Measurements from ENCODE around the gene FBXO30. TPM values are rescaled to one million over a fixed set of nuclear protein-coding genes. Genes with fewer than 3 reads are reported as not detected.

FBXO30 gene
- total RNA-seq, 4 donors from 2014 or later: 47.1 to 92.2 (median 69.3) TPM

DNA sequence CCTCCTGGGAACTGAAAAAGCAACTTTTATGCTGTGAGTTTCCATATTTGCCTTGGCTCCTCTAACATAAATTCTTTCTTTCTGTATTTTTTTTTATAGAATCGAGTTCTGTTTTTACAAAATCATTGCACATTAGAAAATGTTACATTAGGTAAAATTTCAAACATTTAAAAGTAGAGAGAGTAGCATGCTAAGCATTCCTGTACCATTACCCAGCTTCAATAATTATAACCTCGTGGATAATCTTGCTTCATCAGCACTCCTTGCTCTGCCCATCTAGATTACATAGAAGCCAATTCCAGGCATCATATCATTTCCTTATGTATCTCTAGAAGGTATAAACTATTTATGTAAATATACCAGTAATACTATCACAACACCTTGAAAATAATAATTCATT lies 15.4 kb upstream of the FBXO30 start:
- peaks cover 0 to 7% (median 2%) of the 10 kb centered on the region in 4 donors for H3K4me1 ChIP-seq
- no peaks in the 10 kb centered on the region for H3K36me3 ChIP-seq
- intact Hi-C loops (cut with DNase I): no loop called here
- 55% methylated on average over 2 of the region's 2 CpGs for WGBS
- no peaks in the 10 kb centered on the region for H3K9me3 ChIP-seq
- H3K27ac ChIP-seq (replicated peaks in 1 of 4): no peak overlapping the region
- DNase-seq (ENCODE audit: extremely low spot score): no peak
- no peak overlapping the region for H3K4me3 ChIP-seq
- H3K27me3 ChIP-seq: no peaks in the 10 kb centered on the region
- TF ChIP-seq POLR2AphosphoS5 (IDR thresholded peaks at IDR 0.05): no peak
- no peak for TF ChIP-seq POLR2A (IDR thresholded peaks at IDR 0.05; ENCODE audit: low read depth)
- TF ChIP-seq, protein P1, sequence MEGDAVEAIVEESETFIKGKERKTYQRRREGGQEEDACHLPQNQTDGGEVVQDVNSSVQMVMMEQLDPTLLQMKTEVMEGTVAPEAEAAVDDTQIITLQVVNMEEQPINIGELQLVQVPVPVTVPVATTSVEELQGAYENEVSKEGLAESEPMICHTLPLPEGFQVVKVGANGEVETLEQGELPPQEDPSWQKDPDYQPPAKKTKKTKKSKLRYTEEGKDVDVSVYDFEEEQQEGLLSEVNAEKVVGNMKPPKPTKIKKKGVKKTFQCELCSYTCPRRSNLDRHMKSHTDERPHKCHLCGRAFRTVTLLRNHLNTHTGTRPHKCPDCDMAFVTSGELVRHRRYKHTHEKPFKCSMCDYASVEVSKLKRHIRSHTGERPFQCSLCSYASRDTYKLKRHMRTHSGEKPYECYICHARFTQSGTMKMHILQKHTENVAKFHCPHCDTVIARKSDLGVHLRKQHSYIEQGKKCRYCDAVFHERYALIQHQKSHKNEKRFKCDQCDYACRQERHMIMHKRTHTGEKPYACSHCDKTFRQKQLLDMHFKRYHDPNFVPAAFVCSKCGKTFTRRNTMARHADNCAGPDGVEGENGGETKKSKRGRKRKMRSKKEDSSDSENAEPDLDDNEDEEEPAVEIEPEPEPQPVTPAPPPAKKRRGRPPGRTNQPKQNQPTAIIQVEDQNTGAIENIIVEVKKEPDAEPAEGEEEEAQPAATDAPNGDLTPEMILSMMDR (IDR thresholded peaks at IDR 0.05): no peak
- TF ChIP-seq EP300 (IDR thresholded peaks at IDR 0.05): no peak

DNA sequence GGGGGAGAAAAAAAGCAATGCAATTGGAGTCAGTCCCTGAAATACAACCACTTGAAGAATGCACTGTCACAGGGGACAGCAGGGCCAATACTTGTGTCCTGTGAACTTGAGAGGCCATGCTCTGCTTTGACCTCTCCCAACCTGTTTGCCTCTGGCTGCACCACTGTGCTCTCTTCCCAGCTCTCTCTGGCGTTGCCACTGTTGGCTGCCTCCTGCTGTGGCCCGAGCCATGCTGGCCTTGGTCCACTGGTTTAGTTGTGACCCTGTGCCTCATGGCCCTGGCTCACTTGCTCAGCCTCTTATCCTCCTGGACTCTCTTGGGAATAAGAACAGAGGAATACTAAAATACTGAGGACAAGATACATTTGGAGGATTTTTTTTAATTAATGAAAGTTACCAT lies 14.5 kb upstream of the FBXO30 start:
- H3K4me3 ChIP-seq: no peak overlapping the region
- no peaks in the 10 kb centered on the region for H3K27me3 ChIP-seq
- H3K27ac ChIP-seq (replicated peaks in 1 of 4): no peak overlapping the region
- intact Hi-C loops (cut with DNase I): no loop called here
- no peaks in the 10 kb centered on the region for H3K9me3 ChIP-seq
- TF ChIP-seq POLR2AphosphoS5 (IDR thresholded peaks at IDR 0.05) (no peak), EP300 (IDR thresholded peaks at IDR 0.05) (no peak), POLR2A (IDR thresholded peaks at IDR 0.05; ENCODE audit: low read depth) (no peak)
- TF ChIP-seq, protein P1 (IDR thresholded peaks at IDR 0.05): no peak
- 89% methylated on average over 2 of the region's 2 CpGs for WGBS
- no peak for DNase-seq (ENCODE audit: extremely low spot score)
- H3K4me1 ChIP-seq: peaks cover 0 to 7% (median 2%) of the 10 kb centered on the region in 4 donors
- no peaks in the 10 kb centered on the region for H3K36me3 ChIP-seq

DNA sequence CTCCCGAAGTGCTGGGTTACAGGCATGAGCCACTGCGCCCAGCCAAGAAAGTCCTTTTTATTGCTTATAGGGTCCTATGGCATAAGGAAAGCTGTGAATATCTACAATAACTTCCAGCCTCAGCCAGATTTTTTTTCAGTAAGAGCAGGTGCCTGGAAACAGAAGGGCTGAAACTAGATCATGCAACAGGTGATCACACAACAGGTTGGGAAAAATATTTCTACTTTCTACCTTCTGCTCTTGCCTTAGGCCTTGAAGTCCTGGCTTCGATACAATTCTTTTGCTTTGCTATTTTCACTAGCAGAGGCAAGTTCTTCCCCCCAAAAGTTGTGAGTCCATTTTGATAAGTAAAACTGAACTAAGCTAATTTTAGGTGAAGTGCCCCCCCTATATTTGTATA lies 9.7 kb upstream of the FBXO30 start:
- WGBS: 95% methylated on average over 3 of the region's 3 CpGs
- Histone ChIP-seq H3K4me3 (no peak overlapping the region), H3K36me3 (no peaks in the 10 kb centered on the region), H3K4me1 (peaks cover 0 to 7% (median 3%) of the 10 kb centered on the region in 4 donors), H3K27ac (replicated peaks in 1 of 4) (no peak overlapping the region), H3K27me3 (no peaks in the 10 kb centered on the region), H3K9me3 (no peaks in the 10 kb centered on the region)
- TF ChIP-seq EP300 (IDR thresholded peaks at IDR 0.05): no peak
- no peak for TF ChIP-seq POLR2AphosphoS5 (IDR thresholded peaks at IDR 0.05)
- TF ChIP-seq POLR2A (IDR thresholded peaks at IDR 0.05; ENCODE audit: low read depth): no peak
- TF ChIP-seq, protein P1 (IDR thresholded peaks at IDR 0.05): no peak
- intact Hi-C loops (cut with DNase I): no loop called here
- DNase-seq (ENCODE audit: extremely low spot score): no peak

DNA sequence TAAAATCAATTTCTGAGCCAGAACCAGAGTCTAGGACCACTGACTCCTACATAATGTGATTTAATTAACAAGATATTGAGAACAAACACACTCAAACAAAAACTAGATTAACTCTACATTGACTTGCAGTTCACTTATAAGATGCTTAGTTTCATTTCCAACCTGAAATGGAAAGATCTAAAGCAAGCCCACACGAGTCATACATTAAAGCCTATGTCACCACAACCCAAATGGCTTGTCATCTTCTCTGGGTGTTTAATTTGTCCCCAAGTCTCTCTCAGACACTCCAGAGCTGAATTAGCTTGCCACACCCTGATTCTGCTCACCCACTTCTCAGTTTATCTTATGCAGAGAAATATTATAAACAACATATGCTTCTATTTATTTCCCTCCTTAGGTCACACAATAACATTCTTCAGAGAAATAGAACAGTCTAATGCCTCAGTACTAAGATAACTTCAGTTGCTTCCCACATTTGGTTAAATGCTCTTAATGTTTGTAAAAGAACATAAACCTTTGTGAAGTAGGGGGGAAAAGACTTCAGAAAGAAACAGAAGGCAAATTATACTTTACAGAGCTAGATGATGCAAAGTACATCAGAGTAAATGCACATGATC lies 8.8 kb upstream of the FBXO30 start:
- Histone ChIP-seq H3K27ac (replicated peaks in 1 of 4) (no peak overlapping the region), H3K4me3 (no peak overlapping the region), H3K4me1 (peaks cover 0 to 7% (median 3%) of the 10 kb centered on the region in 4 donors), H3K9me3 (no peaks in the 10 kb centered on the region), H3K36me3 (no peaks in the 10 kb centered on the region), H3K27me3 (no peaks in the 10 kb centered on the region)
- 68% methylated on average over 1 of the region's 1 CpG for WGBS
- intact Hi-C loops (cut with DNase I): no loop called here
- no peak for DNase-seq (ENCODE audit: extremely low spot score)
- TF ChIP-seq POLR2AphosphoS5 (IDR thresholded peaks at IDR 0.05) (no peak), EP300 (IDR thresholded peaks at IDR 0.05) (no peak), POLR2A (IDR thresholded peaks at IDR 0.05; ENCODE audit: low read depth) (no peak)
- TF ChIP-seq, protein P1 (IDR thresholded peaks at IDR 0.05): no peak

DNA sequence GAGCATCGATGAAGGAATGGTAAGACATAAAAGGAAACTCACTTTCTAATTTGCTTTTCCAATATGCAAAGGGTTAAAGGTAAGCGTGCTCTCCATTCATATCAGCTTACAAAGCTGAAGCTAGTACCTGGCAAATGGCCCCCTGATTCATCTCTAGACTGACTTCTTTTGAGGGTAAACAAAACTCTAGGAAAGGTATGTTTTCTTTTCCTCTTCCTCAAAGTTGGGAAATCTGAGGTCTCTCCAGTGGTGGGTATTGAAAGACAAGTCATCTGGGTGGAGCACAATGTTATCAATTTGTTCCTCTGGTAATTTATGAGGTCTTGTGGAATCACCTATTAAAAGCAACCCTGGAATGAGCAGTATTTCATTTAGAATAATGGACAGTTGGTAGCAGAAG lies 7.9 kb upstream of the FBXO30 start:
- no peaks in the 10 kb centered on the region for H3K9me3 ChIP-seq
- TF ChIP-seq POLR2A (IDR thresholded peaks at IDR 0.05; ENCODE audit: low read depth) (no peak), POLR2AphosphoS5 (IDR thresholded peaks at IDR 0.05) (no peak), EP300 (IDR thresholded peaks at IDR 0.05) (no peak)
- TF ChIP-seq, protein P1 (IDR thresholded peaks at IDR 0.05): no peak
- WGBS: 91% methylated on average over 2 of the region's 2 CpGs
- H3K4me1 ChIP-seq: peaks cover 0 to 7% (median 3%) of the 10 kb centered on the region in 4 donors
- DNase-seq (ENCODE audit: extremely low spot score): no peak
- H3K27ac ChIP-seq (replicated peaks in 1 of 4): no peak overlapping the region
- H3K4me3 ChIP-seq: no peak overlapping the region
- no peaks in the 10 kb centered on the region for H3K36me3 ChIP-seq
- intact Hi-C loops (cut with DNase I): no loop called here
- no peaks in the 10 kb centered on the region for H3K27me3 ChIP-seq
